ENCODE data around the gene RAB12. TPM values are rescaled to one million over a fixed set of nuclear protein-coding genes. Genes with fewer than 3 reads are reported as not detected.
"Not testable (repeated sequence)": the region's sequence is repeated elsewhere in the genome, so short reads cannot be mapped to it uniquely, and the experiment has no call there.

The RAB12 gene
- total RNA-seq, 1 donor from 2014 or later = 31.7 TPM

DNA sequence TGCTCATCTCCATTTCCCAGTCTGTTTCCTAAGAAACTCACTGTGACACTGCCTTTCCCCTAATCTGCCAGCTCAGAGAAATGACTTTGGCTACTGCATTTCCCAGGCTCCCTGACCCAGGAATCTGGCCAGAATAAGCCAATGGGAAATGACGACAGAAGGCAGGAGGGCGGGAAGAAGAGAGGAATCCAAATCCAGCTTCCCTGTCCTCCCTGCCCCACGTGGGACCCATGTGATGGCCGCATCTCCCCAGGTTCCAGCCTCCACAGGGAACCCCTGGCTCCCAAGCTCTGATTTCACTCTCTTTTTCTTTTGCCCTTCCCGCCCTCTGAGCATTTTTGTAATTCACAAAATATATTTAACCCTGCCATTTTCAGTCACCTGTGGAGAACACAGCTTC lies 37.8 kb upstream of the RAB12 start:
- Mint-ChIP-seq H3K36me3 (no peaks in the 10 kb centered on the region), H3K4me1 (no peaks in the 10 kb centered on the region), H3K9me3 (no peaks in the 10 kb centered on the region), H3K4me3 (no peak overlapping the region), H3K27me3 (ENCODE audit: low read depth) (peaks cover 9% of the 10 kb centered on the region), H3K27ac (no peak overlapping the region)
- TF ChIP-seq, protein P1, sequence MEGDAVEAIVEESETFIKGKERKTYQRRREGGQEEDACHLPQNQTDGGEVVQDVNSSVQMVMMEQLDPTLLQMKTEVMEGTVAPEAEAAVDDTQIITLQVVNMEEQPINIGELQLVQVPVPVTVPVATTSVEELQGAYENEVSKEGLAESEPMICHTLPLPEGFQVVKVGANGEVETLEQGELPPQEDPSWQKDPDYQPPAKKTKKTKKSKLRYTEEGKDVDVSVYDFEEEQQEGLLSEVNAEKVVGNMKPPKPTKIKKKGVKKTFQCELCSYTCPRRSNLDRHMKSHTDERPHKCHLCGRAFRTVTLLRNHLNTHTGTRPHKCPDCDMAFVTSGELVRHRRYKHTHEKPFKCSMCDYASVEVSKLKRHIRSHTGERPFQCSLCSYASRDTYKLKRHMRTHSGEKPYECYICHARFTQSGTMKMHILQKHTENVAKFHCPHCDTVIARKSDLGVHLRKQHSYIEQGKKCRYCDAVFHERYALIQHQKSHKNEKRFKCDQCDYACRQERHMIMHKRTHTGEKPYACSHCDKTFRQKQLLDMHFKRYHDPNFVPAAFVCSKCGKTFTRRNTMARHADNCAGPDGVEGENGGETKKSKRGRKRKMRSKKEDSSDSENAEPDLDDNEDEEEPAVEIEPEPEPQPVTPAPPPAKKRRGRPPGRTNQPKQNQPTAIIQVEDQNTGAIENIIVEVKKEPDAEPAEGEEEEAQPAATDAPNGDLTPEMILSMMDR (IDR thresholded peaks at IDR 0.05; ENCODE audit: unreplicated experiment) = no peak
- no peak for DNase-seq (ENCODE audit: low spot score in 2 of 2, unreplicated experiment in 2 of 2)

DNA sequence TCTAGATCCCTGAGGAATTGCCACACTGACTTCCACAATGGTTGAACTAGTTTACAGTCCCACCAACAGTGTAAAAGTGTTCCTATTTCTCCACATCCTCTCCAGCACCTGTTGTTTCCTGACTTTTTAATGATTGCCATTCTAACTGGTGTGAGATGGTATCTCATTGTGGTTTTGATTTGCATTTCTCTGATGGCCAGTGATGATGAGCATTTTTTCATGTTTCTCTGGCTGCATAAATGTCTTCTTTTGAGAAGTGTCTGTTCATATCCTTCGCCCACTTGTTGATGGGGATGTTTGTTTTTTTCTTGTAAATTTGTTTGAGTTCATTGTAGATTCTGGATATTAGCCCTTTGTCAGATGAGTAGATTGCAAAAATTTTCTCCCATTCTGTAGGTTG lies 35.5 kb upstream of the RAB12 start:
- not testable (repeated sequence) for H3K36me3 Mint-ChIP-seq; DNase-seq (ENCODE audit: low spot score in 2 of 2, unreplicated experiment in 2 of 2); H3K4me3 Mint-ChIP-seq; H3K9me3 Mint-ChIP-seq; H3K4me1 Mint-ChIP-seq; H3K27ac Mint-ChIP-seq
- H3K27me3 Mint-ChIP-seq (ENCODE audit: low read depth) = peaks cover 20% of the 10 kb centered on the region

DNA sequence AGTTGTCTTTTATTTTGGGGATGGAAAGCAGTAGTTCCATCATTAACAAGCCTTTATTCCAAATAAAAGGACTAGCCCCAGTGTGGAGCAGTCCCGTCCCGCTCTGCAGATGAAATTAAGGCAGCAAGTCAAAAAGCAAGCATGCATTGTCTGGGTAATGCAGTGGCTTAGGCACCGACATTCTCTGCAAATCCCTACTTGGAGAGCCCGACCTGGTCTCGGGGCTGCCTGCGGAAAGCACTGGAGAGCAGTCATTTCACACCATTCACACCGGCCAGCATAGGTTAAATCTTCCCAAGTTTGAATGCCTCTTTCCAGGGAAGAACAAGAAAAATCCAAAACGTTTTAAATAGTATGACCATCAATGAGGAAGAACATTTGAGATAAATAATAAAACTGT lies 24.4 kb upstream of the RAB12 start:
- Mint-ChIP-seq H3K4me3 (no peak overlapping the region), H3K27ac (no peak overlapping the region), H3K36me3 (no peaks in the 10 kb centered on the region), H3K9me3 (peaks cover 13% of the 10 kb centered on the region), H3K4me1 (no peaks in the 10 kb centered on the region), H3K27me3 (ENCODE audit: low read depth) (peaks cover 27% of the 10 kb centered on the region)
- DNase-seq (ENCODE audit: low spot score in 2 of 2, unreplicated experiment in 2 of 2) = no peak
- TF ChIP-seq, protein P1 (IDR thresholded peaks at IDR 0.05; ENCODE audit: unreplicated experiment) = no peak

DNA sequence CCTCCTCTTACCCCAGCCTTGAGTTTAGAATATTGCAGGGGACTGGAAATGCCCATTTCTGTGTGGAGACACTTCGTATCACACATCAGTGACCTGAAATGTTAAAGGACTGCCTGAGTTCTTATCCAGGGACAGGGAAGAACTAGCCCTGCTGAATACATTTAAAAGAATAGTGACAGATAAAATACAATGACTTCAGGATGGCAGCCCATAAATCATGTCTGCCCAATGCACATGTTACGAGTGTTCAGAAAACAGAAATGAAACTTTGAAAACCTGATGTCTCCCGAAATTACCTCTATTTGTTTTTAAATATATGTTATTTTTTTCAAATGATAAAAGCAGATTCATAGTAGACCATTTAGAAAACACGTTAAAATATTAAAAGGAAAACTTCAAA lies 22.3 kb upstream of the RAB12 start:
- TF ChIP-seq, protein P1 (IDR thresholded peaks at IDR 0.05; ENCODE audit: unreplicated experiment) = no peak
- DNase-seq (ENCODE audit: low spot score in 2 of 2, unreplicated experiment in 2 of 2) = no peak
- H3K36me3 Mint-ChIP-seq = no peaks in the 10 kb centered on the region
- H3K4me1 Mint-ChIP-seq = no peaks in the 10 kb centered on the region
- peaks cover 26% of the 10 kb centered on the region for H3K27me3 Mint-ChIP-seq (ENCODE audit: low read depth)
- H3K27ac Mint-ChIP-seq = no peak overlapping the region
- H3K4me3 Mint-ChIP-seq = no peak overlapping the region
- peaks cover 14% of the 10 kb centered on the region for H3K9me3 Mint-ChIP-seq

DNA sequence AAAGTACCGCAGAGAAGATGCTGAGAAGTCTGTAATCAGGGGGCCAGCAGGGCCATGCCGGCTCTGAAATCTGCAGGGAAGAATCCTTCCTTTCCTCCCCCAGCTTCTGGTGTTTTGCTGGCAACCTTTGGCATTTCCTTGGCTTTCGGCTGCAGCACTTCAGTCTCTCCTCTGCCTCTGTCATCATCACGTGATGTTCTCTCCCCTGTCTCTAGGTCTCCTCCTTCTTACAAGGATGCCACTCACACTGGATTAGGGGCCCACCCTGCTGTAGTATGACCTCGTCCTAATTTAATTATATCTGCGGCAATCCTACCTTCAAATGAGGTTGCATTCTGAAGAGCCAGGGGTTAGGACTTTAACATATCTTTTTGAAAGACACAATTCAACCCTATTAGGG lies 13.8 kb upstream of the RAB12 start:
- H3K4me1 Mint-ChIP-seq = no peaks in the 10 kb centered on the region
- H3K27ac Mint-ChIP-seq = no peak overlapping the region
- DNase-seq (ENCODE audit: low spot score in 2 of 2, unreplicated experiment in 2 of 2) = no peak
- no peaks in the 10 kb centered on the region for H3K27me3 Mint-ChIP-seq (ENCODE audit: low read depth)
- H3K4me3 Mint-ChIP-seq = no peak overlapping the region
- TF ChIP-seq, protein P1 (IDR thresholded peaks at IDR 0.05; ENCODE audit: unreplicated experiment) = no peak
- H3K9me3 Mint-ChIP-seq = peaks cover under 1% of the 10 kb centered on the region
- no peaks in the 10 kb centered on the region for H3K36me3 Mint-ChIP-seq

DNA sequence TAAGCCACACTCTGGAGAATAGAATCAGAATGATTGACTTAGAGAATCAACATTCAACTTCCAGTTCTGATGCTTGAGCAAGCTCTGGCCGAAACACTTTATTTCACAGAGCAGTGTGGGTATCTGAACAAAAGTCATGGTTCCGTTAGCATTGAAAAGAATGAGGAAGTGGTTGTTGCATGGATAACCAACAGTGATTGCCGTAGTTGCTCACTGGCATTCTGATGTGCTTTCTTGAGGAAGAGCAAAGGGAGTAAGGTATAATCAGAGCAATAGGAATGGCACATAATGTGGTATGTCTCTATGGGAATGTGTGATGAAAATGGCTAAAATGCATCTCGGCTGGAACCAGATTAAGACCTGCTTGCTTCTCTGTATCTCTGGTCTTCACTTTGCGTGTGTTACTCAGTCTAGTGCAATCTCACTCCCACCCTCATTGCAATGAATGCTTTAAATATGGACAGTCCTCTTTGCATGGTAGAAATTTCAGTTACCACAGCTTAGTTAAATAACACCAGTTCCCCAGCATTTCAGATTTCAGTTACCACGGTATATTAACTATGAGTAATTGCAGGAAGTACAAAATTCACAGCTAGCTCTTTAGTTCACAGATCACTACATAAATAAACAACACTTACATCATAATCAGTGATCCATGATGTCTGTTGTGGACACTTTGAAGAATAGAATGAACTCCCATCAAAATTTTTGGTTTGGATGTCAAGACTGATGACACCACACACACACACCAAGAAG lies 7.8 kb upstream of the RAB12 start:
- Mint-ChIP-seq H3K4me3 (no peak overlapping the region), H3K27me3 (ENCODE audit: low read depth) (peaks cover 24% of the 10 kb centered on the region), H3K4me1 (no peaks in the 10 kb centered on the region), H3K36me3 (no peaks in the 10 kb centered on the region), H3K9me3 (no peaks in the 10 kb centered on the region), H3K27ac (no peak overlapping the region)
- DNase-seq (ENCODE audit: low spot score in 2 of 2, unreplicated experiment in 2 of 2) = no peak
- TF ChIP-seq, protein P1 (IDR thresholded peaks at IDR 0.05; ENCODE audit: unreplicated experiment) = no peak
